Psoas muscle (tissue), 8 donors: ENCODE results near the gene NDUFAB1. TPM values are rescaled to one million over a fixed set of nuclear protein-coding genes. Genes with fewer than 3 reads are reported as not detected.
"Not testable (repeated sequence)": the region's sequence is repeated elsewhere in the genome, so short reads cannot be mapped to it uniquely, and the experiment has no call there.

ENCODE experiments used
- ATAC-seq, 4 donors: fragments of 200-7000 bp; cut with Tn5 transposase; one replicate each; pipeline ENCODE4 v1.9.1; 2020; ENCODE audit warnings: moderate library complexity in 3 of 4, mild to moderate bottlenecking in 2 of 4
- DNase-seq, 2 donors: peaks; one replicate each; pipeline ENCODE4 v3.0.0-alpha.2; 2020
- H3K27ac ChIP-seq: fragments of 200-600 bp; one replicate; pipeline ENCODE4 v1.8.0; 2022
- H3K27me3 ChIP-seq, 3 donors: fragments of 200-600 bp in 1 of 3; one replicate each; pipeline versions ENCODE4 v1.6.1 to v1.8.0; 2013 to 2022; ENCODE audit warnings: low read length in 2 of 3, mild to moderate bottlenecking in 2 of 3, moderate library complexity in 1 of 3; ENCODE audit not compliant: insufficient read depth in 3 of 3
- H3K36me3 ChIP-seq, 2 donors: fragments of 200-600 bp in 1 of 2; one replicate each; pipeline versions ENCODE4 v1.6.1 to v1.8.0; 2013 to 2022; ENCODE audit warnings: low read depth in 1 of 2, mild to moderate bottlenecking in 1 of 2, moderate library complexity in 1 of 2; ENCODE audit not compliant: insufficient read depth in 1 of 2
- H3K4me1 ChIP-seq: fragments of 200-600 bp; one replicate; pipeline ENCODE4 v1.8.0; 2022
- H3K4me3 ChIP-seq: fragments of 200-600 bp; one replicate; pipeline ENCODE4 v1.8.0; 2022; ENCODE audit warnings: mild to moderate bottlenecking
- H3K9me3 ChIP-seq: fragments of 200-600 bp; one replicate; pipeline ENCODE4 v1.8.0; 2022
- CTCF ChIP-seq: fragments of 200-600 bp; IDR thresholded peaks from one replicate; pipeline ENCODE4 v1.8.0; 2022; ENCODE audit warnings: antibody characterized with exemption
- WGBS, 3 donors: extraction: QIAGEN DNeasy Blood & Tissue Kit; methylation state at CpG; one replicate each; pipeline versions ENCODE4 v1.1.6 to v1.1.7; 2013; 5-methylcytosine and 5-hydroxymethylcytosine counted together
- intact Hi-C, 2 donors: fragments of 100-400 bp; cut with DNase I; formaldehyde crosslinking; loops; one replicate each; pipeline versions ENCODE4 v1.11.0 to v1.14.2; 2022
- polyA plus RNA-seq, 3 donors: library from polyadenylated mRNA; stranded (reverse); fragments of 200-250 nt; gene quantifications; one replicate each; pipeline ENCODE4 v1.2.3, GENCODE V29; 2013
- total RNA-seq, 4 donors: library from RNA; stranded (reverse); fragmentation: NEBNext Ultra II Directional in 2 of 4; extraction: Animal tissue kit (Norgen Biotek cat#: 25700) in 2 of 4; gene quantifications; one replicate each; pipeline versions ENCODE4 v1.2.1 to v1.2.4, GENCODE V29; 2021 to 2023
- donor health status: healthy with polysubstance abuse.
- donor health status: DM: no; HTN: no; CAD: no; lungs with moderate emphysema.
- donor health status: Bipolar disorder and iron deficiency.
- donor health status: healthy.
- donor health status: DM: yes; HTN: yes; CAD: no.
- donor health status: DM: no; HTN: no; CAD: no.
- donor health status: DM: no; HTN: no; CAD: no.
- donor health status: DM: yes; HTN: yes; CAD: no.

NDUFAB1 gene
- total and polyA plus RNA-seq, 7 donors: 175 to 441 (median 241) TPM

GRCh38 chr16:23552161-23552560 is 44.0 kb downstream of the NDUFAB1 start:
- intact Hi-C loops: loop anchor here in 1 of 2 donors (10.0 kb wide), 2 partner anchors 97 to 993 kb away; partner anchors contain the start of gene COG7
- DNase-seq (no peak), ATAC-seq (no peak)
- Histone ChIP-seq H3K9me3 (no peaks in the 10 kb centered on the region), H3K27ac (no peak overlapping the region), H3K4me1 (peaks cover 6% of the 10 kb centered on the region), H3K27me3 (no peaks in the 10 kb centered on the region), H3K4me3 (no peak overlapping the region), H3K36me3 (peaks cover 12 to 77% of the 10 kb centered on the region in 2 donors)
- no peak for TF ChIP-seq CTCF
- WGBS, 3 donors: 75 to 86% (median 78%) methylated on average over 6 of the region's 6 CpGs

DNA sequence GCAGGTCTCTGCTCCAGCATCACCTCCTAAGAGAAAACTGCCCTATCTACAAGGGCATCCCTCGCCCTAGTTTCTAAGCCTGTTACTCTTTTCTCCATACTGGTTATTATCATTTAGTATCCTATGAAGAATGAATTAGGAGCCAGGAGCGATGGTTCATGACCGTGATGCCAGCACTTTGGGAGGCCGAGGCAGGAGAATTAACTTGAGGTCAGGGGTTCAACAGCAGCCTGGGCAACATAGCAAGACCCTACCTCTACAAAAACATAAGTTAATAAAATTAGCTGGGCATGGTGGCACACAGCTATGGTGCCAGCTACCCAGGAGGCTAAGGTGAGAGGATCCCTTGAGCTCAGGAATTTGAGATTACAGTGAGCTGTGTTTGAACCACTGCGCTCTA is 46.2 kb downstream of the NDUFAB1 start:
- intact Hi-C loops: loop anchor here in 1 of 2 donors (10.0 kb wide), 2 partner anchors 95 to 995 kb away; partner anchors contain the start of gene COG7
- no peak for TF ChIP-seq CTCF
- Histone ChIP-seq H3K4me1 (no peaks in the 10 kb centered on the region), H3K36me3 (peaks cover 16 to 98% of the 10 kb centered on the region in 2 donors), H3K4me3 (no peak overlapping the region), H3K27ac (no peak overlapping the region), H3K27me3 (no peaks in the 10 kb centered on the region), H3K9me3 (no peaks in the 10 kb centered on the region)
- no peak for ATAC-seq
- WGBS, 3 donors: 95 to 97% (median 97%) methylated on average over 5 of the region's 5 CpGs
- no peak for DNase-seq

DNA sequence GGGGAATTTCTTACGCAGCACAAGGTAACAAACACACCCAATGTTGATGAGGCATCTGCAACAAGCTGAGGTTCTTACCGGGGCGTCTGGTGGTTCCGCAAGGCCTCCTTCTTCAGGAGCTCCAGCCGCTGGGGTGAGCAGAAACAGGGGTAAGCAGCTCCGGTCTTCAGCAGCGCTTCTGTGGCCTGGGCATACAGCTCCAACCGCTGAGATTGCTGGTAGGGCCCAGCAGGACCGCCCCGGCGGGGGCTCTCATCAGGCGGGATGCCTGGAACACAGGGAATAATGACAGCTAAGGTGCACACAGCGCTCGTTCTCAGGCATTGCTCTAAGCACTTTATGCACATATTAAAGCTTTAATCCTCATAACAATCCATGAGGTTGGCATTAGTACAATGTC is 51.7 kb downstream of the NDUFAB1 start:
- Histone ChIP-seq H3K27me3 (no peaks in the 10 kb centered on the region), H3K27ac (no peak overlapping the region), H3K36me3 (peaks cover 11 to 100% of the 10 kb centered on the region in 2 donors), H3K4me3 (no peak overlapping the region), H3K4me1 (no peaks in the 10 kb centered on the region), H3K9me3 (no peaks in the 10 kb centered on the region)
- 92 to 96% (median 95%) methylated on average over 14 of the region's 14 CpGs for WGBS, 3 donors
- peak in 1 of 2 donors; percentile 31 for DNase-seq
- intact Hi-C loops: no loop called here
- no peak for ATAC-seq
- no peak for TF ChIP-seq CTCF

DNA sequence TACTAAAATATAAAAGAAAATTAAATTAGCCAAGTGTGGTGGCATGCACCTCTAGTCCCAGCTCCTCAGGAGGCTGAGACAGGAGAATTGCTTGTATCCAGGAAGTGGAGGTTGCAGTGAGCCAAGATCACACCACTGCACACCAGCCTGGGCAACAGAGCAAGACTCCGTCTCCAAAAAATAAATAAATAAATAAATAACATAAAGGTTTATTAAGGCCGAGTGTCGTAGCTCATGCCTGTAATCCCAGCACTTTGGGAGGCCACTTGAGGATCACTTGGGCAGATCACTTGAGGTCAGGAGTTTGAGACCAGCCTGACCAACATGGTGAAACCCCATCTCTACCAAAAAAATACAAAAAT is 55.3 kb downstream of the NDUFAB1 start:
- H3K9me3 ChIP-seq, H3K27ac ChIP-seq, H3K4me1 ChIP-seq, DNase-seq, H3K4me3 ChIP-seq, H3K27me3 ChIP-seq, intact Hi-C loops, ATAC-seq: not testable (repeated sequence)
- WGBS, 3 donors: 95 to 97% (median 96%) methylated on average over 3 of the region's 3 CpGs
- peaks cover 10 to 90% of the 10 kb centered on the region in 2 donors for H3K36me3 ChIP-seq

DNA sequence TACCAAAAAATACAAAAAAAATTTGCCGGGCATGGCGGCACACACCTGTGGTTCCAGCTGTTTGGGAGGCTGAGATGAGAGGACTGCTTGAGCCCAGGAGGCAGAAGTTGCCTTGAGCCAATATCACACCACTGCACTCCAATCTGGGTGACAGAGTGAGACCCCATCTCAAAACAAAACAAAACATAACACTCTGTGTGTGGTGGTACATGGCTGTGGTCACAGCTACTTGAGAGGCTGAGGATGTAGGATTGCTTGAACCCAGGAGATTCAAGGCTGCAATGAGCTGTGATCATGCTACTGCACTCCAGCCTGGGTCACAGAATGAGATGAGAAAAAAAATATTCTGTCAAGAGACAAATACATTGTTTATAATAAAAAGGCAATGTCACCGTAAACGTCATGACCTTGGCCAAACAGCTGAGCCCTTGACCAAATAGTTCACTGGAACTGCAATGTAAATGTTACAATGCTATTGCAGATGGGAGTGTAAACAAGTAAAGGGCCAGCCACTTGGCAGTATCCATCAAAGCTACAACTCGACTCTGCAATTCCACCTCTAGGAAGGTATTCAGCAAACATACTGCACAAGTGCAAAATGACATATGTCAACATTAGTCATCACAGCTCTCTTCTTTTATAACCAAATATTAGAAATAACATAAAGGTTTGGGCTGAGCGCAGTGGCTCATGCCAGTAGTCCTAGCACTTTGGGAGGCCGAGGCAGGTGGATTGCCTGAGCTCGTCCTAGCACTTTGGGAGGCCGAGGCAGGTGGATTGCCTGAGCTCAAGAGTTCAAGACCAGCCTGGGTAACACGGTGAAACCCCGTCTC is 55.9 kb downstream of the NDUFAB1 start:
- WGBS, 3 donors: 89 to 94% (median 91%) methylated on average over 11 of the region's 11 CpGs
- no peak for TF ChIP-seq CTCF
- ATAC-seq (no peak), DNase-seq (no peak)
- no peaks in the 10 kb centered on the region for H3K4me1 ChIP-seq
- peaks cover 7 to 89% of the 10 kb centered on the region in 2 donors for H3K36me3 ChIP-seq
- H3K4me3 ChIP-seq: no peak overlapping the region
- H3K9me3 ChIP-seq: no peaks in the 10 kb centered on the region
- H3K27ac ChIP-seq: no peak overlapping the region
- no peaks in the 10 kb centered on the region for H3K27me3 ChIP-seq
- intact Hi-C loops: no loop called here
